Colon (tissue), 2 donors: ENCODE data around the gene PIGZ.

Source experiments
- FAIRE-seq: peaks from 2 replicates; lab custom pipeline; 2012; peaks lifted over from hg19 to GRCh38; lab: Jason Lieb, UNC
- donor health status: control.
- donor health status: control.

PIGZ gene

GRCh38 chr3:196979545-196979944, 10.9 kb upstream of the PIGZ start:
- no peak for FAIRE-seq

- no peak for FAIRE-seq
These were observed 8.3 kb upstream of the PIGZ start for GRCh38 chr3:196976941-196977340.

- no peak for FAIRE-seq
These were observed 6.7 kb upstream of the PIGZ start for GRCh38 chr3:196975349-196975748.

DNA sequence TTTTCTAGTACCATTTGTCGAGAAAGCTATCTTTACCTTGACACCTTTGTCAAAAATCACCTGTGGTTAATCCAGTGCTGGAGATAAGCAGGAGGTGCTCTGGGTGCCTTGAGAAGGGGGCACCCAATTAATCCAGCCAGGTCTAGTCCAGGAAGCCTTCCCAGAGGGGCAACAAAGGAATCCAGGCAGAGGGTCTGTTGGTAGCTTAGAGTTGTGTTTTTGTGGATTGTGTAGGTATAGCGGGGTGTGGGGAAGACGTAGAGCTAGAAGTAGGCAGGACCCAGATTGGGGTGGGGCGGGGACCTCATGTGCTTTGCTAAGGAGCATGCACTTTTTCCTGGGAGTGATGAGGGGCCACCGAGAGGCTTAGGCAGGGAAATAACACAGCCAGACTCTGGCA, 6.0 kb upstream of the PIGZ start:
- no peak for FAIRE-seq

DNA sequence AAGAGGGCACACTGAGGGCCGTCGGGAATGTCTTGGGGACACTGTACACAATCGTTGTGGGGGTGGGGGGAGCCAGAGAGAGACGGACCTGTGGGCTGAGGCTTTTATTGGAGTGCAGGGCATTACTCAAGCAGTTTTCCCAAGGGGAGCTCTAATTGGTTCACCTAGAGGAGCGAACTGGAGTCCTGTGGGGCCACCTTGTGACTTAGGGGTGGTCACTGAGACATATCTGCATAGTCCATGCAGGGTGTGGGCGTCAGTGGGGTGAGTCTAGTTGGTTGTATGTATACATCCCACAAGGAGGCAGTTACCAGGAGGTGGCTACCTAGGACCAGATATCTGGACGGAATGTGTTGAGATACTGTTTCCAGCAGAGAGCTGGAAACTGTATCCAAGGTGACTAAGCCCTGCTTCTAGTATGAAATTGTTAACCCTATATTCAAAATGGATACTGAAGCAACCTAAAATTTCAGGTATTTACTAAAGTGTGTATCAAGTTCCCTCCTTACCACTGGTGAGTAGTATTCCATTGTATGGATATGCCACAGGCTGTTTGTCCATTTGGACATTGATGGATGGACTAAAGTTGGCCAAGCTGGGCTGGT, 2.6 kb upstream of the PIGZ start:
- no peak for FAIRE-seq

DNA sequence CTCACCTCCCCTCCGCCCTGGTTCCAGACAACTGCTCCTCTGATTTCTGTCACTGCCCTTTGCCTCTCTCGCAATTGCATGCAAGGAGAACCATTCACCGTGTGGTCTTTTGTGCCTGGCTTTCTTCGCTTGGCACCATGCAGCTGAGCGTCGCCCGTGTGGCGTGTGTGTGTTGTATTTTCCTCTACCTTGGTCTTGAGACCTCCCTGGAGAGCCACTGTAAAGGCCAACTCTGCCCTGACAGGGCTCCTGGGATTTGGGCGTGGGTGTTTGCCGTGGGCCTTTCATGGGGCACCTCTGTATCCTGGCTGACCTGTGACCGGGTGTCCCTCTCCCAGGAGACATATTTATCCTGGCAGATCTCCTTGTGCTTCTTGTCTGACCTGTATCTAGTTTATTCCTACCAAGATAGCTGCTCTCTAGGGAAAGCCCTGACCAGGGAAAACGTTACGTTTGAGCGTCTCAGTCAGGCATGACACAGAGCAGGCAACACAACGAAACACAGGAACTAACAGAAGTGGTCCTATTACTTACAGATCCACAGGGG, 2.0 kb upstream of the PIGZ start:
- no peak for FAIRE-seq

DNA sequence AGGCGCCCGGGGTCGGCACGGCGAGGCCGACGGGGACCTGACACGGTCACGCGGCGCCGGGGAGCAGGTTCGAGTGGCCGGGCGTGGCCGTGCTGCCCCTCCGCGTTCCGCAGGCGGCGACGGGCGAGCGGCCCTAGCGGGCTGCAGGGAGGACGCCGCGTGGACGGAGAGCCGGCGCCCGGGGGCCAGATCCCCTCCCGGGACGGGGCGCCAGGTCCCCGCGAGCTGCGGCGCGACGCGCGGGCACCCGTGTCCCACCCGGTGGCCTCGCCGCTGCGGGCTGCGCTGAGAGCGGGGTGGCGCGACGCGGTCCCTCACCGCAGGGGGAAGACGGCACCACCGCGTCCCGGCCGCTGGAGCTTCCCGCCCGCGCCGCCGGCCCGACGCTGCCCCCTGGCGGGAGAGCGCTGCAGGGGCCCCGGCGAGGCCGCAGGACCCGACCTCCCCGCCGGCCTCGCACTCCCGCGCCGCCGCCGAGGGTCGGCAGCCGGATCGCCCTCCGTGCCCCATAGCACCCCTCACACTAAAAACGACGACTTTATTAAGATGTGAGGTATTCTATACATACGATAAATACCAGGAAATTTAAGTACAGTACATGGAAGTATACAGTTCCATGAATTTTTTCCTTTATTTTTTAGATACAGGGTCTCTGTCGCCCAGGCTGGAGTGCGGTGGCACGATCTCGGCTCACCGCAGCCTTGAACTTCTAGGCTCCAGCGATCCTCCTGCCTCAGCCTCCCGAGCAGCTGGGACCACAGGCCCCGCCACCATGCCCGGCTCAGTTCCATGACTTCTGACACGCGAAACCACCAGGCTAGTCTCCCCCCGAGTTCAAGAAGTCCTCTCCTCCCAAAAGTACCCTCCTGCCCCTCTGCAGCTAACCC, 1.3 kb upstream of the PIGZ start:
- FAIRE-seq = no peak

GRCh38 chr3:196969134-196969659, 564 bp upstream of the PIGZ start:
- no peak for FAIRE-seq

DNA sequence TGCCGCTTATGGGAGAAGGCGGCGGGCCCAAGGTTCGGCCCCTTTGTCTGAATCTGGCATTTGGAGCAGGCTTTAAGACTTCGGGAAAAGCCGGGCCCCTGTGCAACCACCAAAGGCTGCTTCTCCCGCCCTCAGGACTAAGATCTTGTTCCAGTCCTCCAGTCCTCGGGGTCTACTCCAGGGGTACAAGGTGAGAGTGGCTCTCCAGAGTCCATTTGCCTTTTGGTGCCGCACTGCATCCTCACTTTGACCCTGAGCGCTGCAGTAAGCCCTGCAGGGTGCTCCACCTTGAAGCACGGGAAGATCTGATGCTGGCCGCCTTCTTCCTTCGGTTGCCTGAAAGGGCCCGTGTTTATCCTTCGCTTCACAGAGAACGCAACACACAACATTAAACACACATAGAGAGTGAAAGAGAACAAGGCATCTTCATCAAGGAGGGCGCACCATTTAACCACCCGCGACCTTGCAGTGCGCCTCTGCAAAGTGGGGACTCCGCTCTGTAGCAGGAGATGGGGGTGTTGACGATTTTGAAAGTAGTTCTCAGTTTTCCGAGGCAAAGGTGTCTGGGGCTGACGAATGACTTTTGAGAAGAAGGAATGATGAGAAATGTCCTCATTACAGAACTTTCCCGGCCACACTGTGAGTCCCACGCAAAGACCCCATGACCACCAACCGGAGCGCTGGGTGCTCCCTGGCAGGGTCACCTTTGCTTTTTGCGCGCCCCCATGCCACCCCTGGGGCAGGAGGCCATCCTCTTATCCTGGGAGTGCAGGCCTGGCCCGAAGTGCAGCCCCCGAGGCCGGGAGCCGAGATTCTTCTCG, 1.0 kb downstream of the PIGZ start:
- FAIRE-seq = no peak

DNA sequence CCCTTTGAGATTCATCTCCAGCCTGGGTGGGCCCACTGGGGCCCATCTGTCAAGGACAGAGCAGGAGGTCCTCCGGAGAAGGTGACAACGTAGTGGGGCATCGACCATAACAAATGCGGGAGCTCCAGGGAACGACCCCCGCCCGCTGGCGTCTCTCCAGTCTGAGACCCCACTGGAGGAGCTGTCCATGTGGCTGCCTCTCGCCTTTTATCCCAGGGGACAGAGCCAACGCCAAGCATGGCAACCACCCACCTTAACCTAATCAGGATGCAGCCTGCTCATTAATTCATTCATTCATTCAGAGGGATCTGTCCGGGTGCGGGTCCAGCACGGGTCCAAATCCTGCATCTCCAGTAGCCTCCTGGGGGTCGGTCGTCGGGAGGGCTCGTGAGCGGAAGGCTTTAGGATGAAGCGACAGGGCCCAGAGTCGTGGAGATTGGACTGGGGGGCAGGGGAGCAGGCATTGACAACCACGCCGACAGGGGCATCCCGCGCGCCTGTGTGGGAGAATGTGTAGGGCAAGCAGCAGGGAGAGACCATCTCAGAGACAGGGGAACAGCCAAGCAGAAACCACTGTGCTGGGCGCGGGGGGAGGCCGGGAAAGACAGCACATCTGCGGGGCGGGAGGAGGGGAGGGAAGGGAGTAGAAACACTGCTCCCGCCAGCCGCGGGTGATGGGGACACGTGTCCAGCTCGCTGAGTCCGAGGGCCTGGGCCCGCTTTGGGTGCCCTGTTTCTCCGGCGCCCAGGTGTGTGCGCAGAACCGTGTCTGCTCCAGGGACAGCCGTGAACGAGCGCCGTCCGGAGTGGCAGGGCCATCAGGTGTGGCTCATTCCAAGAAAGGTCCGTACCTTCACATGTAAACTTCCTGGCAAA, 1.9 kb downstream of the PIGZ start:
- FAIRE-seq = no peak

GRCh38 chr3:196965804-196966173, 2.8 kb downstream of the PIGZ start:
- no peak for FAIRE-seq

- no peak for FAIRE-seq
These were observed 3.4 kb downstream of the PIGZ start for GRCh38 chr3:196965112-196965803.

DNA sequence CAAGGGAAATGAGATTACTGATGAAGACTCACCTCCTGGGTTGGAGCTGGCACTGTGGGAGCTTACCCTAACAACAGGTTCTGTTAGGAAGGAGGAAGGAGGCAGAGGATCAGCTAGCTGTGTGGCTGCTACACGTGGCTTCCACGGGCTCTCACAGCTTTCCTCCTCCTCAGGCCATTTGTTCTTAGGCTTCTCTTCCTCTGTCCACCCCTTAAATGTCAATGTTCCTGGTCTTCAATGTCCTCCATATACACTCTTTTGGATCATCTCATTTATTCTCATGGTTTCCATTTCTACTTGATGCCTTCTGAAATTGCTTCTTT, 5.0 kb downstream of the PIGZ start:
- FAIRE-seq = no peak

GRCh38 chr3:196962930-196963630, 5.6 kb downstream of the PIGZ start:
- no peak for FAIRE-seq

GRCh38 chr3:196962108-196962929, 6.3 kb downstream of the PIGZ start:
- no peak for FAIRE-seq

- no peak for FAIRE-seq
These were observed 13.8 kb downstream of the PIGZ start for GRCh38 chr3:196954832-196955231.

DNA sequence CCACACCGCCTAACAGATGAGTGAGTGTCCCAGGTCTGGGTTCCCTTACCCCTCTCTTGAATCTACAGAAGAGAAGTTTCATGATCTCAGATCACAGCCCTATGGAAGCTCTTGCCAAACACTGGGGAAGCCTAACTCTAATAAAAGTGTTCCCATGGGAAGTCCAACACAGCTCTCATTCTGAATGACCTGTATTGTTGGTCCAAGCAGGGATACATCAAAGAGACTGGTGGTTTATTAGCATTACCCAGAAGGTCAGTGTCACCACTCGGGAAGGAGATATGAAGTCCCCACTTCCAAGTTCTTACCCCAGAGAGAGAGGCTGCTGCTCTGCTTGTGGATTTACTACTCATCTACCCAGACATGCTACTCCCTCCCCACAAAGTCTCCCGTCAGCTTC, 17.3 kb downstream of the PIGZ start:
- no peak for FAIRE-seq

- no peak for FAIRE-seq
These were observed 18.9 kb downstream of the PIGZ start for GRCh38 chr3:196949750-196950149.

DNA sequence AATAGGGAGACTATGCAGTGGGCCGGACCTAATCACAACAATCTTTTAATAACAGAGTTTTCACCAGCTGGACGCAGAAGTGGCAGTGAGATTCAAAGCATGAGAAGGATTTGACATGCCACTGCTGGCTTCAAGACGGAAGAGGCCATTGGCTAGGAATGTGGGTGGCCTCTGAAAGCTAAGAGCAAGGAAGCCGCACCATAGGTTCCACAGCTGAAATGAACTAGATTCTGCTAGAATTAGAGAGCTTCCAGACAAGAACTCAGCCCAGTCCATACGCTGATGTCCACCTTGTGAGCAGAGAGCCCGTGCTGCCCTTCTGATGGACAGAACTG, 19.4 kb downstream of the PIGZ start:
- no peak for FAIRE-seq
